K562 (cell line): ENCODE results near the gene NECTIN1. TPM values are rescaled to one million over a fixed set of nuclear protein-coding genes. Genes with fewer than 3 reads are reported as not detected.

Source experiments
- ATAC-seq: fragments of 200-7000 bp; cut with Tn5 transposase; 3 replicates; pipeline ENCODE4 v1.9.1; 2020; ENCODE audit warnings: moderate library complexity
- BruUV-seq: library from RNA; stranded (reverse); fragments of 400-500 nt; replicated peaks from 2 replicates; lab custom pipeline; 2021; lab: Mats Ljungman, UMichigan
- CTCF ChIA-PET: fragments of 300-600 bp; formaldehyde crosslinking; extraction: SDS; loops from one replicate; lab custom pipeline; 2021; ENCODE audit warnings: low intra/inter-chr PET ratio; lab: Yijun Ruan, JAX
- POLR2A ChIA-PET: fragments of 300-600, 350-650 bp; sonication (Branson Sonifier 250); formaldehyde crosslinking; extraction: SDS; loops from one replicate; lab custom pipeline; 2021; ENCODE audit warnings: antibody characterized with exemption, inconsistent platforms; lab: Yijun Ruan, JAX
- DNase-seq, 4 experiments: peaks; one replicate each; pipeline versions ENCODE4 v3.0.0 to v3.0.0-alpha.2; 2011 to 2018; ENCODE audit warnings: low spot score in 3 of 4, mixed read lengths in 3 of 4; ENCODE audit errors: extremely low read depth in 1 of 4
- FAIRE-seq: peaks from 2 replicates; lab custom pipeline; 2011; peaks lifted over from hg19 to GRCh38; lab: Jason Lieb, UNC
- H2AFZ ChIP-seq: 2 replicates; pipeline ENCODE4 v1.6.0; 2011; ENCODE audit warnings: low read depth, low read length, control low read depth, inconsistent platforms
- H3K27ac ChIP-seq: fragments of 200-600 bp; 3 replicates; pipeline ENCODE4 v1.8.0; 2011; ENCODE audit warnings: low read depth, mild to moderate bottlenecking, control low read depth, inconsistent platforms, low read length, moderate library complexity, mixed read lengths; ENCODE audit errors: extremely low read depth
- H3K27me3 ChIP-seq, 2 experiments: fragments of 300-600 bp in 1 of 2; 2 replicates in 1 of 2; 3 replicates in 1 of 2; pipeline versions ENCODE4 v1.6.0 to v1.8.0; 2011; ENCODE audit warnings: inconsistent platforms in 2 of 2, low read length in 2 of 2, mild to moderate bottlenecking in 1 of 2, mixed read lengths in 1 of 2, moderate library complexity in 1 of 2; ENCODE audit not compliant: control insufficient read depth in 2 of 2, insufficient read depth in 2 of 2
- H3K36me3 ChIP-seq: fragments of 300-600 bp; 3 replicates; pipeline ENCODE4 v1.8.0; 2011; ENCODE audit warnings: mild to moderate bottlenecking, low read length, inconsistent platforms; ENCODE audit not compliant: control insufficient read depth, insufficient read depth
- H3K4me1 ChIP-seq, 2 experiments: fragments of 200-600 bp in 1 of 2; replicated peaks in 1 of 2; 2 replicates in 1 of 2; 3 replicates in 1 of 2; pipeline versions ENCODE4 v1.5.1 to v1.8.0; 2011; ENCODE audit warnings: inconsistent platforms in 2 of 2, low read length in 2 of 2, mild to moderate bottlenecking in 1 of 2, mixed read lengths in 1 of 2, moderate library complexity in 1 of 2; ENCODE audit not compliant: control insufficient read depth in 2 of 2, insufficient read depth in 2 of 2
- H3K4me2 ChIP-seq: 2 replicates; pipeline ENCODE4 v1.6.1; 2011; ENCODE audit warnings: low read length, control low read depth, inconsistent platforms, mixed read lengths; ENCODE audit not compliant: insufficient read depth
- H3K4me3 ChIP-seq: fragments of 200-600 bp; sonication (generic), shearing (Covaris generic); 2 replicates; pipeline ENCODE4 v1.5.1; 2016; ENCODE audit warnings: control low read depth, inconsistent platforms
- H3K79me2 ChIP-seq: fragments of 200-600 bp; 3 replicates; pipeline ENCODE4 v1.8.0; 2011; ENCODE audit warnings: low read length, inconsistent platforms; ENCODE audit not compliant: control insufficient read depth, insufficient read depth
- H3K9ac ChIP-seq, 2 experiments: 2 replicates each; pipeline versions ENCODE4 v1.6.0 to v1.6.1; 2011; ENCODE audit warnings: low read depth in 2 of 2, low read length in 2 of 2, control low read depth in 1 of 2, inconsistent platforms in 1 of 2, mild to moderate bottlenecking in 1 of 2, mixed read lengths in 1 of 2; ENCODE audit not compliant: insufficient read depth in 1 of 2
- H3K9me1 ChIP-seq: one replicate; pipeline ENCODE4 v1.6.0; 2011; ENCODE audit warnings: inconsistent platforms, mild to moderate bottlenecking, low read length, moderate library complexity; ENCODE audit not compliant: control insufficient read depth, insufficient read depth
- H3K9me3 ChIP-seq: replicated peaks from 2 replicates; pipeline ENCODE4 v1.5.1; 2011; ENCODE audit warnings: low read depth, low read length, inconsistent platforms; ENCODE audit not compliant: control insufficient read depth, insufficient read depth
- H4K20me1 ChIP-seq: replicated peaks from 2 replicates; pipeline ENCODE4 v1.6.1; 2011; ENCODE audit warnings: low read length, inconsistent platforms, mixed read lengths; ENCODE audit not compliant: control insufficient read depth, insufficient read depth
- FOXJ3 ChIP-seq: sonication (generic); formaldehyde crosslinking; IDR thresholded peaks from 2 replicates; pipeline ENCODE4 v1.4.0; 2020; ENCODE audit warnings: mild to moderate bottlenecking, missing genetic modification reagents
- HCFC1 ChIP-seq: IDR thresholded peaks from 2 replicates; pipeline ENCODE4 v1.6.1; 2012; ENCODE audit warnings: low read depth, low read length, improper control_type of control experiment
- HMG20A ChIP-seq: fragments of 450-650 bp; formaldehyde crosslinking; conservative IDR thresholded peaks from 2 replicates; pipeline ENCODE4 v1.4.0; 2020; ENCODE audit warnings: mild to moderate bottlenecking, mixed read lengths
- PRDM10 ChIP-seq: fragments of 450-650 bp; IDR thresholded peaks from 2 replicates; pipeline ENCODE4 v1.6.1; 2018; ENCODE audit not compliant: partially characterized antibody
- RNF219 ChIP-seq: fragments of 250-450 bp; sonication (Bioruptor Pico); IDR thresholded peaks from 2 replicates; pipeline ENCODE4 v1.5.0; 2022; ENCODE audit warnings: mild to moderate bottlenecking
- SIX5 ChIP-seq, 2 experiments: IDR thresholded peaks; 2 replicates each; pipeline ENCODE4 v1.6.1; 2011; ENCODE audit warnings: low read length in 2 of 2, borderline replicate concordance in 1 of 2, low read depth in 1 of 2, mild to moderate bottlenecking in 1 of 2, moderate library complexity in 1 of 2; ENCODE audit not compliant: insufficient read depth in 1 of 2
- SRF ChIP-seq, 2 experiments: fragments of 250-450, 450-650 bp in 1 of 2; sonication (Bioruptor Pico) in 1 of 2; sonication (generic) in 1 of 2; formaldehyde crosslinking; IDR thresholded peaks; 2 replicates each; pipeline versions ENCODE4 v1.5.0 to v1.5.1; 2020 to 2022; ENCODE audit warnings: mild to moderate bottlenecking in 1 of 2, missing genetic modification reagents in 1 of 2
- TCFL5 ChIP-seq: fragments of 250-450 bp; sonication (Bioruptor Pico); conservative IDR thresholded peaks from 2 replicates; pipeline ENCODE4 v1.6.1; 2021; ENCODE audit warnings: mild to moderate bottlenecking, moderate library complexity, matching md5 sums
- THRA ChIP-seq: fragments of 450-650 bp; IDR thresholded peaks from 2 replicates; pipeline ENCODE4 v1.6.1; 2017; ENCODE audit warnings: mild to moderate bottlenecking, moderate library complexity
- ZEB2 ChIP-seq: fragments of 450-650 bp; IDR thresholded peaks from 2 replicates; pipeline ENCODE4 v1.6.1; 2016
- WGBS: fragments of 100-300 bp; shearing (Covaris generic); methylation state at CpG from one replicate; pipeline ENCODE4 v1.1.6; 2016; ENCODE audit warnings: low coverage, mixed read lengths; ENCODE audit not compliant: insufficient coverage; ENCODE audit errors: missing lambda C conversion rate; 5-methylcytosine and 5-hydroxymethylcytosine counted together
- in situ Hi-C: fragments of 300-500 bp; cut with MboI; formaldehyde crosslinking; loops from 4 replicates; pipeline ENCODE4 v1.15.0; 2018; ENCODE audit warnings: inconsistent platforms, mixed read lengths
- intact Hi-C: fragments of 100-400 bp; cut with micrococcal nuclease; formaldehyde crosslinking; loops from 2 replicates; pipeline ENCODE4 v1.14.2; 2022
- polyA plus RNA-seq, 8 experiments: library from polyadenylated mRNA; depleted of rRNA in 4 of 8; stranded (reverse) in 5 of 8; unstranded in 3 of 8; fragments of >200 nt; fragmentation: Nextera tagmentation in 2 of 8; fragmentation: Illumina TruSeq in 1 of 8; extraction: Ambion mirVana in 2 of 8; extraction: Trizol in 1 of 8; gene quantifications; 2 replicates each; pipeline versions ENCODE4 v1.2.1 to v1.2.3, GENCODE V29; 2011 to 2014; ENCODE audit warnings: inconsistent platforms in 1 of 8, missing spikeins in 1 of 8
- total RNA-seq, 7 experiments: library from RNA; depleted of rRNA in 6 of 7; stranded (reverse); fragments of >200 nt in 6 of 7; fragmentation: Illumina TruSeq in 2 of 7; extraction: Trizol in 2 of 7; gene quantifications; 2 replicates each; pipeline versions ENCODE4 v1.2.1 to v1.2.3, GENCODE V29; 2011 to 2021; ENCODE audit warnings: low replicate concordance in 1 of 7

Gene NECTIN1
- total and polyA plus RNA-seq, 9 of the 15 experiments (the other 6 are each of a cell fraction or from before 2014, with no cell fraction given): 0.09 to 0.53 (median 0.23) TPM; not detected in 2

- TF ChIP-seq RNF219 (CRISPR knock-in tag): no peak
- TF ChIP-seq FOXJ3 (CRISPR knock-in tag): no peak
- no peak for TF ChIP-seq HMG20A (CRISPR knock-in tag)
Measured at GRCh38 chr11:119688356-119688755, 40.6 kb downstream of the NECTIN1 start (continued).

GRCh38 chr11:119687373-119688046 lies 41.5 kb downstream of the NECTIN1 start:
- H3K4me2 ChIP-seq: no peak overlapping the region
- no peaks in the 10 kb centered on the region for H3K36me3 ChIP-seq
- 1% methylated on average over 15 of the region's 15 CpGs for WGBS
- in situ Hi-C loops (no loop called here), intact Hi-C loops (no loop called here)
- peaks cover 2% of the 10 kb centered on the region for H4K20me1 ChIP-seq
- BruUV-seq: no TSS peak
- ChIA-PET POLR2A (interaction anchor here (0.7 kb wide), 1 partner anchor 92 kb away, joined by 3 read pairs; no protein-coding TSS in a partner anchor), CTCF (no interaction called here)
- no peak for ATAC-seq
- H3K9me1 ChIP-seq: no peaks in the 10 kb centered on the region
- no peaks in the 10 kb centered on the region for H3K9me3 ChIP-seq
- no peaks in the 10 kb centered on the region for H3K79me2 ChIP-seq
- DNase-seq: no peak
- no peak overlapping the region; a peak in 1 of 4 replicates for H3K9ac ChIP-seq
- no peak overlapping the region for H3K4me3 ChIP-seq
- H3K27me3 ChIP-seq: peaks cover 7 to 67% of the 10 kb centered on the region in 2 experiments; a peak in 3 of 5 replicates
- H3K27ac ChIP-seq: no peak overlapping the region
- no peak overlapping the region for H2AFZ ChIP-seq
- no peak for FAIRE-seq
- H3K4me1 ChIP-seq: peaks cover 0 to 4% of the 10 kb centered on the region in 2 experiments; a peak in 2 of 5 replicates
- TF ChIP-seq SIX5 (IDR thresholded peaks at IDR 0.05; ENCODE audit: borderline replicate concordance in 1 of 2, insufficient read depth in 1 of 2, low read depth in 1 of 2, low read length in 2 of 2): no peak
- no peak for TF ChIP-seq PRDM10
- TF ChIP-seq HCFC1: no peak
- TF ChIP-seq SRF (CRISPR knock-in tag; IDR thresholded peaks at IDR 0.05): no peak
- no peak for TF ChIP-seq THRA
- TF ChIP-seq TCFL5: no peak
- no peak for TF ChIP-seq ZEB2
